ENCODE measurements around the gene RXRG.

RXRG gene

GRCh38 chr1:165435801-165436200, 9.1 kb downstream of the RXRG start:
- Histone ChIP-seq H3K27ac (ENCODE audit: insufficient read depth, low read depth, low read length, poor library complexity, severe bottlenecking) (no peak overlapping the region), H3K4me1 (ENCODE audit: control insufficient read depth, insufficient read depth, low read length) (peaks cover 32% of the 10 kb centered on the region), H3K36me3 (ENCODE audit: control insufficient read depth, insufficient read depth, low read length) (no peaks in the 10 kb centered on the region), H3K9me3 (ENCODE audit: control insufficient read depth, low read length) (no peaks in the 10 kb centered on the region), H3K4me3 (ENCODE audit: insufficient read depth, low read depth, low read length) (no peak overlapping the region), H3K27me3 (ENCODE audit: control insufficient read depth, insufficient read depth, low read length, poor library complexity, severe bottlenecking) (peaks cover 6% of the 10 kb centered on the region)
- WGBS, 2 experiments = 92 to 94% methylated on average over 2 of the region's 2 CpGs

DNA sequence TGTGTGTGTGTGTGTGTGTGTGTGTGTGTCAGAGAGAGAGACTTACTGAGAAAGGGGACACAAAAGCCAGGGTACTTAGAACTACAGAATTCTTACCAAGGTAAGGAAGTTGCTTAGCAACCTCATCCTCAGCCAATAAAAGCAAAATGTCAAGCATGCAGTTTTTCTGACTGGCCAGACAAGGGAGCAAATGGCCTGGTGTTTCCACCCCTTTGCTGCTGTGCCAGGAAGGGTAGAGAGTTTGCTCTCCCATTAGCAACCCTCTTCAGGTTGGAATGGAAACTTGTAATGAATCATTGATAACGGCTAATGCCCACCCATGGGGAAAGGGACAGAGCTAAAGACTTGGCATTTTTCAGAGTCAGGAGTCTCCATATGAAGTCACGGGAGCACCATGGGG, 10.6 kb downstream of the RXRG start:
- Histone ChIP-seq H3K4me1 (ENCODE audit: control insufficient read depth, insufficient read depth, low read length) (peaks cover 25% of the 10 kb centered on the region), H3K27me3 (ENCODE audit: control insufficient read depth, insufficient read depth, low read length, poor library complexity, severe bottlenecking) (no peaks in the 10 kb centered on the region), H3K4me3 (ENCODE audit: insufficient read depth, low read depth, low read length) (no peak overlapping the region), H3K36me3 (ENCODE audit: control insufficient read depth, insufficient read depth, low read length) (no peaks in the 10 kb centered on the region), H3K27ac (ENCODE audit: insufficient read depth, low read depth, low read length, poor library complexity, severe bottlenecking) (no peak overlapping the region), H3K9me3 (ENCODE audit: control insufficient read depth, low read length) (no peaks in the 10 kb centered on the region)
- 45% methylated on average over 2 of the region's 2 CpGs for WGBS, 2 experiments

DNA sequence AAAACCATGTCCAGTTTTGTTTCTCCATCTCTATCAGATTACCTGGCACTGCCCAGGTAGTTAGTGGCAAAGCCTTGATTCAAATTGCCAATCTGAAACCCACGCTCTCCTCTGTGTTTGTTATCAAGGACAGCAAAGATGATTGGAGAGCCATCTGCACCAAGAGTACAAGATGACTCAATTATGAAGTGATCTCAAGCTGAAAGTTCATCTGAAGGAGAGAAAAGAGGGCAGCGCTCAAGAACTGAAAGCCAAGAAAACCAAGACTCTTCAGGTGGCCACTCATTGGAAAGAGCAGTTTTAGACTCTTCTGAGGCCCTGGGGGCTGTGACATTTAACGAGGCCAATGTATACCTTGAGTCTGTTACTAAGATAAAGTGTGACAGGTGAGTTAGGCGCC, 13.8 kb downstream of the RXRG start:
- Histone ChIP-seq H3K27ac (ENCODE audit: insufficient read depth, low read depth, low read length, poor library complexity, severe bottlenecking) (no peak overlapping the region), H3K4me3 (ENCODE audit: insufficient read depth, low read depth, low read length) (no peak overlapping the region), H3K27me3 (ENCODE audit: control insufficient read depth, insufficient read depth, low read length, poor library complexity, severe bottlenecking) (no peaks in the 10 kb centered on the region), H3K9me3 (ENCODE audit: control insufficient read depth, low read length) (no peaks in the 10 kb centered on the region), H3K36me3 (ENCODE audit: control insufficient read depth, insufficient read depth, low read length) (no peaks in the 10 kb centered on the region), H3K4me1 (ENCODE audit: control insufficient read depth, insufficient read depth, low read length) (peaks cover 16% of the 10 kb centered on the region)
- WGBS, 2 experiments = 94 to 95% methylated on average over 4 of the region's 4 CpGs

- Histone ChIP-seq H3K27me3 (ENCODE audit: control insufficient read depth, insufficient read depth, low read length, poor library complexity, severe bottlenecking) (no peaks in the 10 kb centered on the region), H3K4me1 (ENCODE audit: control insufficient read depth, insufficient read depth, low read length) (no peaks in the 10 kb centered on the region), H3K4me3 (ENCODE audit: insufficient read depth, low read depth, low read length) (no peak overlapping the region), H3K36me3 (ENCODE audit: control insufficient read depth, insufficient read depth, low read length) (no peaks in the 10 kb centered on the region), H3K9me3 (ENCODE audit: control insufficient read depth, low read length) (no peaks in the 10 kb centered on the region), H3K27ac (ENCODE audit: insufficient read depth, low read depth, low read length, poor library complexity, severe bottlenecking) (no peak overlapping the region)
- WGBS, 2 experiments = 80 to 90% methylated on average over 2 of the region's 2 CpGs
These were observed 18.2 kb downstream of the RXRG start for GRCh38 chr1:165426745-165427144.

DNA sequence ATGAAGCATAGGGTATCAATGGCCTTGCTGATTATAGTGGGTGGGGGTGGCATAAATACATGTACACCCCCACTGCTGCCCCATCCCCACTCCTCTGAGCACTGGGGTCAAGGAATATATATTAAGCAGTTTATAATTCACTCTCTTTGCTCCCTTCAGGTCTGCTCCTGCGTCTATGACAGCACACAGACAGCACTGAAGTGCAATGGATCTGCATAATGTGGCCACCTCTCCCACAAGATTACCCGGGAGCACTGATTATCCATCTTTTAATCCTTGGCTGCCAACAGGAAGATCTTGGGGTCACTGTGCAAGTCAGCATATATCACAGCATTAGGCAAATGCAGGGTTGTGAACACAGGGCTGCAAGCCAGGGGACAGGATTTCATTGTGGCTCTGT, 19.3 kb downstream of the RXRG start:
- Histone ChIP-seq H3K27ac (ENCODE audit: insufficient read depth, low read depth, low read length, poor library complexity, severe bottlenecking) (no peak overlapping the region), H3K27me3 (ENCODE audit: control insufficient read depth, insufficient read depth, low read length, poor library complexity, severe bottlenecking) (no peaks in the 10 kb centered on the region), H3K4me3 (ENCODE audit: insufficient read depth, low read depth, low read length) (no peak overlapping the region), H3K9me3 (ENCODE audit: control insufficient read depth, low read length) (no peaks in the 10 kb centered on the region), H3K4me1 (ENCODE audit: control insufficient read depth, insufficient read depth, low read length) (no peaks in the 10 kb centered on the region), H3K36me3 (ENCODE audit: control insufficient read depth, insufficient read depth, low read length) (no peaks in the 10 kb centered on the region)
- 86 to 94% methylated on average over 2 of the region's 2 CpGs for WGBS, 2 experiments

DNA sequence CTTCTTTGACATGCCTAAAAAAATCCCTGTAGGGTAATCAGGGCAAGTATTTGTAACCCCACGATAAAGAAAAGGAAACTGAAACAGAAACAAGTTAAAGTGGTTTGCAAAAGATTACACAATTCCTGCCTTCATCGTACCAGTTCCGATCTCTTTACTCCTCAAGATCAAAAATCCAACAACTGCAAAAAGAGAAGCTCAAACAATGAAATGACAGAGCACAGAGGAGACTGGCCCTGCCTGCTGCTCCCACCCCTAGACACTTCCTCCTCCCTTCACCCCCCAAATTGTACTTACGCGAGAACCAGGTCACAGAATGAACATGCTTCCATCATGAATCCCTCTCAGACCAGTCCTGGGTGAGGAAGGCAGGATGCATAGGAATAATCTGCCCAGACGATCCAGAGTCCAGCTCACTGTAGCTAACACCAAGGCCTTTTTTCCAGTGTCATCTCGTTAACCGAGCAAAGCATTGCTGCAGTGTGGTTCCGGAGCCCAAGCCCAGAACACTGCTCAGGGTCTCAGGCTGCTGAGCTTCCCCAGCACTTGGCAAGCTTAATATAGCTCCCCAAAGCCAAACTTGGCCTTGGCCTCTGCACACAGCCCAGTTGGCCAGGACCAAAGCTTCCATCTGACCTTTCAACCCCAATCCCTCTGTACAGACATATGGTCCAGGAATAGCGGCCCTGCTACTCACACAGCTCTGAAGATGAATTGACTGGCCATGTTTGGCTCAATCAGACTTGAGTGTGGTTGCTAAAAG, 20.3 kb downstream of the RXRG start:
- Histone ChIP-seq H3K4me3 (ENCODE audit: insufficient read depth, low read depth, low read length) (no peak overlapping the region), H3K4me1 (ENCODE audit: control insufficient read depth, insufficient read depth, low read length) (no peaks in the 10 kb centered on the region), H3K27me3 (ENCODE audit: control insufficient read depth, insufficient read depth, low read length, poor library complexity, severe bottlenecking) (no peaks in the 10 kb centered on the region), H3K36me3 (ENCODE audit: control insufficient read depth, insufficient read depth, low read length) (no peaks in the 10 kb centered on the region), H3K27ac (ENCODE audit: insufficient read depth, low read depth, low read length, poor library complexity, severe bottlenecking) (no peak overlapping the region), H3K9me3 (ENCODE audit: control insufficient read depth, low read length) (no peaks in the 10 kb centered on the region)
- WGBS, 2 experiments = 90 to 91% methylated on average over 10 of the region's 10 CpGs

- Histone ChIP-seq H3K4me3 (ENCODE audit: insufficient read depth, low read depth, low read length) (no peak overlapping the region), H3K9me3 (ENCODE audit: control insufficient read depth, low read length) (no peaks in the 10 kb centered on the region), H3K4me1 (ENCODE audit: control insufficient read depth, insufficient read depth, low read length) (no peaks in the 10 kb centered on the region), H3K27me3 (ENCODE audit: control insufficient read depth, insufficient read depth, low read length, poor library complexity, severe bottlenecking) (no peaks in the 10 kb centered on the region), H3K27ac (ENCODE audit: insufficient read depth, low read depth, low read length, poor library complexity, severe bottlenecking) (no peak overlapping the region), H3K36me3 (ENCODE audit: control insufficient read depth, insufficient read depth, low read length) (no peaks in the 10 kb centered on the region)
- 90 to 96% methylated on average over 5 of the region's 5 CpGs for WGBS, 2 experiments
These were observed 21.8 kb downstream of the RXRG start for GRCh38 chr1:165423136-165423535.

DNA sequence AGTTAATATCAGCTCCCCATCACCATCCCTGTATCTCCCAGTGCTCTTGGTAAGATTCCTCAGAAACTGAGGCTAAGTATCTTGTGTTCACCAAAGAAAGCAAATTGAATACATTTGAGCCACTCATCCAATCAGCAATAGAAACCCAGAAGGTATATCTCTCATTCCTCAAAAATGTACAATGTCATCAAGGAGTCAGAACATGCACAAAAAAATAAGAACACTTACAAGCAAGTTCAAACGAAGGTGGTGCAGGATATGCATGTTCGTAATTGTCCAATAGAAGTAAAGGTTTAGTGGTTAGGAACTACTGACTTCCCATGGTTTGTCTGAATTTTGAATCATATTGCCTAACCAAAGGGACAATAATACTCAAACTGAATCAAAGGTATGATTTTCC, 24.3 kb downstream of the RXRG start:
- Histone ChIP-seq H3K27me3 (ENCODE audit: control insufficient read depth, insufficient read depth, low read length, poor library complexity, severe bottlenecking) (no peaks in the 10 kb centered on the region), H3K27ac (ENCODE audit: insufficient read depth, low read depth, low read length, poor library complexity, severe bottlenecking) (no peak overlapping the region), H3K9me3 (ENCODE audit: control insufficient read depth, low read length) (no peaks in the 10 kb centered on the region), H3K36me3 (ENCODE audit: control insufficient read depth, insufficient read depth, low read length) (no peaks in the 10 kb centered on the region), H3K4me3 (ENCODE audit: insufficient read depth, low read depth, low read length) (no peak overlapping the region), H3K4me1 (ENCODE audit: control insufficient read depth, insufficient read depth, low read length) (no peaks in the 10 kb centered on the region)
- 100% methylated on average over 2 of the region's 2 CpGs for WGBS, 2 experiments

GRCh38 chr1:165419839-165420238, 25.1 kb downstream of the RXRG start:
- H3K36me3 ChIP-seq (ENCODE audit: control insufficient read depth, insufficient read depth, low read length) = no peaks in the 10 kb centered on the region
- no peak overlapping the region for H3K4me3 ChIP-seq (ENCODE audit: insufficient read depth, low read depth, low read length)
- 96 to 98% methylated on average over 2 of the region's 2 CpGs for WGBS, 2 experiments
- H3K27ac ChIP-seq (ENCODE audit: insufficient read depth, low read depth, low read length, poor library complexity, severe bottlenecking) = no peak overlapping the region
- no peaks in the 10 kb centered on the region for H3K27me3 ChIP-seq (ENCODE audit: control insufficient read depth, insufficient read depth, low read length, poor library complexity, severe bottlenecking)
- H3K4me1 ChIP-seq (ENCODE audit: control insufficient read depth, insufficient read depth, low read length) = no peaks in the 10 kb centered on the region
- H3K9me3 ChIP-seq (ENCODE audit: control insufficient read depth, low read length) = no peaks in the 10 kb centered on the region

- Histone ChIP-seq H3K36me3 (ENCODE audit: control insufficient read depth, insufficient read depth, low read length) (no peaks in the 10 kb centered on the region), H3K27ac (ENCODE audit: insufficient read depth, low read depth, low read length, poor library complexity, severe bottlenecking) (no peak overlapping the region), H3K27me3 (ENCODE audit: control insufficient read depth, insufficient read depth, low read length, poor library complexity, severe bottlenecking) (no peaks in the 10 kb centered on the region), H3K4me3 (ENCODE audit: insufficient read depth, low read depth, low read length) (no peak overlapping the region), H3K9me3 (ENCODE audit: control insufficient read depth, low read length) (no peaks in the 10 kb centered on the region), H3K4me1 (ENCODE audit: control insufficient read depth, insufficient read depth, low read length) (no peaks in the 10 kb centered on the region)
These were observed 26.7 kb downstream of the RXRG start for GRCh38 chr1:165418195-165418594.

- WGBS, 2 experiments = 91 to 95% methylated on average over 11 of the region's 11 CpGs
- Histone ChIP-seq H3K4me3 (ENCODE audit: insufficient read depth, low read depth, low read length) (no peak overlapping the region), H3K27ac (ENCODE audit: insufficient read depth, low read depth, low read length, poor library complexity, severe bottlenecking) (no peak overlapping the region), H3K27me3 (ENCODE audit: control insufficient read depth, insufficient read depth, low read length, poor library complexity, severe bottlenecking) (no peaks in the 10 kb centered on the region), H3K4me1 (ENCODE audit: control insufficient read depth, insufficient read depth, low read length) (no peaks in the 10 kb centered on the region), H3K9me3 (ENCODE audit: control insufficient read depth, low read length) (no peaks in the 10 kb centered on the region), H3K36me3 (ENCODE audit: control insufficient read depth, insufficient read depth, low read length) (no peaks in the 10 kb centered on the region)
These were observed 28.1 kb downstream of the RXRG start for GRCh38 chr1:165416876-165417275.
